Rectal smooth muscle tissue (tissue), 1 donor: ENCODE results near the gene PALLD.

Experiments used
- H3K27ac ChIP-seq: one replicate; pipeline ENCODE4 v1.7.0; 2013; ENCODE audit warnings: low read depth, low read length, inconsistent platforms
- H3K27me3 ChIP-seq: one replicate; pipeline ENCODE4 v1.7.0; 2013; ENCODE audit warnings: low read length; ENCODE audit not compliant: control insufficient read depth, insufficient read depth
- H3K36me3 ChIP-seq: one replicate; pipeline ENCODE4 v1.7.0; 2013; ENCODE audit warnings: low read length; ENCODE audit not compliant: control insufficient read depth, insufficient read depth
- H3K4me1 ChIP-seq: one replicate; pipeline ENCODE4 v1.7.0; 2013; ENCODE audit warnings: low read length; ENCODE audit not compliant: control insufficient read depth, insufficient read depth
- H3K4me3 ChIP-seq: one replicate; pipeline ENCODE4 v1.7.0; 2013; ENCODE audit warnings: low read length
- H3K9ac ChIP-seq: one replicate; pipeline ENCODE4 v1.7.0; 2013; ENCODE audit warnings: low read length

The PALLD gene

DNA sequence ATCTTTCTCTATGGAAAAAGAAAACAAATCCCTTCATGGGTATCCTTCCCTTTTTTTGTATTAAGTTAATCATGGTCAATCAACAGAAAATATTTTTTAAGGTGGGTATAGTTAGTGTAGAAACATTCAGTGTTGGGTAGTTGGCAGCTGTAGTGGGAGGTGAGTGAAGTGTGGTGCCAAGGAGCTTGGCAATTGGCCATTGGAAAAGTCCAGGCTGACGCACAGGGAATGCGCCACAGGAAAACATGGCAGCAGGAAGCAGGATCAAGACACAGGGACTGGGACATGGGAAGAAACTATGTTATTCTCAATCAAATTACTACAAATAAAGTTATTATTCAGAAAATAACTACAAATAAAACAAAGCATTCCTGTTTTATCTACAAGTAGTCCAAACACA is 20.0 kb downstream of the PALLD start:
- Histone ChIP-seq H3K36me3 (no peaks in the 10 kb centered on the region), H3K9ac (no peak overlapping the region), H3K4me1 (no peaks in the 10 kb centered on the region), H3K27me3 (no peaks in the 10 kb centered on the region), H3K4me3 (no peak overlapping the region), H3K27ac (no peak overlapping the region)

DNA sequence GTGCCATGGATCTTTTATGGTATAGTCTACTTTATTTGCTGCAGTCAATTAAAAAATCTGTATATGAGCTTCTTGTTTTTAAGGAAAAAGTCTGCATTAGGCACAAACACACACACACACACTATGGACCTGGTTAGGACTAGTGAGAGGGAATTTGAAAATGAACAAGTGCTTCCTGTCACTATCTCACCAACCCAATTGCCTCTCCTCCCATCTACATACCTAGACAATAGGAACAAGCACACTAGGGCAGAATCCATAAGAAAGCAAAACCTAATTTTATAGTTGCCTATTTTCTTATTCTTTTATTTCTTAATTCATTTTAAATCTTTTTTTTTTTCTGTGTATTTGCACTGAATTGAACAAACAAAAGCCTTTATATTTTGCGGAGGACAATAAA is 22.7 kb downstream of the PALLD start:
- Histone ChIP-seq H3K27ac (no peak overlapping the region), H3K4me1 (no peaks in the 10 kb centered on the region), H3K36me3 (no peaks in the 10 kb centered on the region), H3K9ac (no peak overlapping the region), H3K4me3 (no peak overlapping the region), H3K27me3 (no peaks in the 10 kb centered on the region)

DNA sequence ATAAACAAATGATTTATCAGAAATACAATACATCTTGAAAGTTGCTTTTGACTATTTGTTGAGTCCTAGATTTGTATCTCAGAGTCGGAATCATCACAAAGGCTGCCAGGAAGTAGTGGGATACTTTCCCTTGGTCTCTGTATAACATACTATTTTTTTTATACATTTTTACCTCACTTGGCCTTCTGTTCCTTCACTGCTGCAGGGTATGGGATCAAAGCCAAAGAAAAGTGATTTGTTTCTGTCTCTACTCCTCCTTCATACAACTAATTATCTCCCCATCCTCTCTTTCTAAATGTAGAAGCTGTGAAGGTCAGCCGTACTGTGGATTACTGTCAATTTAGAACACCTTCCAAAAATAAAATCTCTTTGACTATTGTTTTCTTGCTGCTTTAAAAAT is 24.9 kb downstream of the PALLD start:
- Histone ChIP-seq H3K9ac (no peak overlapping the region), H3K27me3 (no peaks in the 10 kb centered on the region), H3K36me3 (no peaks in the 10 kb centered on the region), H3K4me1 (no peaks in the 10 kb centered on the region), H3K4me3 (no peak overlapping the region), H3K27ac (no peak overlapping the region)

DNA sequence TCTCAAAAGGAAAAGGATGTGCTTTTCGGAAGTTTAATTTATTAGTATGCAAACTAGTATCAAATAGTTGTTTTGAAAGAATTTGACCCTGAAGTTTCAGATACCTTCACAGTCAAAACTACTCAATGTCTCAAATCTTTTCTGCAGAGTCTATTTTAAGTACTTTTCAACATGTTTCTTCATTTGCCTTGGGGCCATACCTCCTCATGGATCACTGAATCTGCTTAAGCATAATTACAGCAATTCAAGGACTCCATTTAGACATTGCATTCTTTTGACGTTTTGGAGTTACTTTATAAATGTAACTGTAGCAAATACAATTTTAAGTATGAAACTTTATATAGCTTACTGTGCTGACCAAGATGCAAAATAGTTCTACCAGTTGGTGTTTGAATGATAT is 25.5 kb downstream of the PALLD start:
- Histone ChIP-seq H3K4me1 (no peaks in the 10 kb centered on the region), H3K36me3 (no peaks in the 10 kb centered on the region), H3K27me3 (no peaks in the 10 kb centered on the region), H3K4me3 (no peak overlapping the region), H3K9ac (no peak overlapping the region), H3K27ac (no peak overlapping the region)

DNA sequence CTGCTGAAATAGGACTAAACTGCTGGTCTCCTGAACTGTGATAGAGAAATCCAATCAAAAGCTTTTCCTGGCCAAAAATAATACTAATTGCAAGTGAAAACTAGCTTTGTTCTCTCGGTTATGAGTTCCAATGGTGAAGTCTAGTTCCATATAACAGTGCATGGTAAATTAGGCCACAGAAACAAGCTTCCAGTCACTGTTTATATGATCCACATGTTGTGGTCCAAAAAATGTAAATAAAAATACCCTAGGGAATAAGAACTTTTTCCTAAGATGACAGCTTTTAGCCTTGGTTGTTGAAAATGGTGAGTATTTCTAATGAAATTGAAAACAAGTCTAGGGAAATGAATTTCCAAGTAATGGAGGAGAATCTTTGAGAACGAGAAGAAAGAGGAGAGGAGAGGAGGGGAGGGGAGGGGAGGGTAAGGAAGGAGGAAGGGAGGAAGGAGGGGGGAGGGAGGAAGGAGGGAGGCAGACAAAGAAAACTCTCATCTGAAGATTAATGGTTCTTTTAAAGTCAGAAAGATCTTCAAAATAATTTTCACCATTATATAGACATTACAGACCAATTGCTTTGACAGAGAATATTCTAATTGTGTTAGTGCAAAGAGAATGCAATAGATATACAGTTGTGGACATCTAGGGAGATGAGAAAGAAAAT is 26.1 kb downstream of the PALLD start:
- Histone ChIP-seq H3K27ac (no peak overlapping the region), H3K27me3 (no peaks in the 10 kb centered on the region), H3K9ac (no peak overlapping the region), H3K4me3 (no peak overlapping the region), H3K4me1 (no peaks in the 10 kb centered on the region), H3K36me3 (no peaks in the 10 kb centered on the region)

DNA sequence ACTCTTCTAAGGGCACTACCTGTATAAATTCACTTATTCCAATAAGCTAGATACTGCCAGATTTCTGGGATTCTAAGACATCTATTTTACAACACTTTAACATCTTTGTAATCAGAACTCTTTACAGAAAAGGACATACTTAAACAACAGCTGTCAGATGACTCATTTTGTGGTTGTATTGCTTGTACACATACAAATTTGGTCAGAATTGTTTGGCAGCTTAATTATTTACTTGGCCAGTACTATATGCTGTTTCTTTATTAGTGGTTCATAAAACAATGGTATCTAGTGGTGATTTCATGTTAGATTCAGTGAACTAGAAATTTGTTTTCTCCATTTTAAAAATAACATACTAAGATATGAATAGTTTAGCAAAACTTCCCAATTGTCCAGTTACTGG is 27.2 kb downstream of the PALLD start:
- H3K27me3 ChIP-seq: no peaks in the 10 kb centered on the region
- H3K4me3 ChIP-seq: no peak overlapping the region
- H3K27ac ChIP-seq: no peak overlapping the region
- no peaks in the 10 kb centered on the region for H3K36me3 ChIP-seq
- no peak overlapping the region for H3K9ac ChIP-seq
- no peaks in the 10 kb centered on the region for H3K4me1 ChIP-seq

DNA sequence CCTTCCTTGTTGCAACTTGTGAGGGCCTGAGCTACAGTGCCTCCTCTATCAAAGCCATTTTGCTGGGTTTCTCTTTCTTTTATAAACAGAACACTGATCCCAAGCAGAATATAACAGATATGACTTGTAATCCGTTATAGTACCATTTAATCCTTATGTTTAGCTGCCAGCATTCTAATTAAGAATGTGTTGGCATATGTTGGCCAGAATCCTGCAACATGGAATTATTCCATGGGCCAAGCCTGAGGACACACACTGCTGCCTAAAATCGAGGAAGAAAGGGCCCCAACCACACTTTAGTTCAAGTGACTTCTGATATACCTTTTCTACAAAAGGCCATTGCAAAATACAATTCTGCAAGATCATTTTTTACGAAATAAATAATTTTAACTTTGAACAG is 28.0 kb downstream of the PALLD start:
- no peaks in the 10 kb centered on the region for H3K36me3 ChIP-seq
- H3K4me1 ChIP-seq: no peaks in the 10 kb centered on the region
- H3K4me3 ChIP-seq: no peak overlapping the region
- H3K27me3 ChIP-seq: no peaks in the 10 kb centered on the region
- H3K27ac ChIP-seq: no peak overlapping the region
- no peak overlapping the region for H3K9ac ChIP-seq

DNA sequence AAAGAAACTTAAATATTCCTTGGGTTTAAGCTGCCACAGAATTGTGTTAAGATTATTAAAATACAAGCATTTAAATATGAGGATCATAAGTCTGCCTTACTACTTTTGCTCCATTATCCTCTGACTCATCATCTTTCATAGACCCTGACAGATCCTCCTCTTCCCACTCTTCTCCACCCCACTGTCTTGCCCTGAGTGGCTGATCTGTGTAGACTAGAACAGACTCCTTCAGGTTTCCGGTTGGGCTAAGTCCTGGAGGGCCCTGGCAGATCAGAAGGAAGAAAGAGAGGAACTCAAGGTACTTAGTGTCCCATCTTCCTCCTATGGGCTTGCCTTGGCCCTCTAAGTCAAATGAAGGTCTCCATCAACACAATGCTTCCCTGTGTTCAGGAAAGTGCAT is 30.7 kb downstream of the PALLD start:
- Histone ChIP-seq H3K36me3 (no peaks in the 10 kb centered on the region), H3K4me3 (no peak overlapping the region), H3K4me1 (no peaks in the 10 kb centered on the region), H3K27me3 (no peaks in the 10 kb centered on the region), H3K27ac (no peak overlapping the region), H3K9ac (no peak overlapping the region)

DNA sequence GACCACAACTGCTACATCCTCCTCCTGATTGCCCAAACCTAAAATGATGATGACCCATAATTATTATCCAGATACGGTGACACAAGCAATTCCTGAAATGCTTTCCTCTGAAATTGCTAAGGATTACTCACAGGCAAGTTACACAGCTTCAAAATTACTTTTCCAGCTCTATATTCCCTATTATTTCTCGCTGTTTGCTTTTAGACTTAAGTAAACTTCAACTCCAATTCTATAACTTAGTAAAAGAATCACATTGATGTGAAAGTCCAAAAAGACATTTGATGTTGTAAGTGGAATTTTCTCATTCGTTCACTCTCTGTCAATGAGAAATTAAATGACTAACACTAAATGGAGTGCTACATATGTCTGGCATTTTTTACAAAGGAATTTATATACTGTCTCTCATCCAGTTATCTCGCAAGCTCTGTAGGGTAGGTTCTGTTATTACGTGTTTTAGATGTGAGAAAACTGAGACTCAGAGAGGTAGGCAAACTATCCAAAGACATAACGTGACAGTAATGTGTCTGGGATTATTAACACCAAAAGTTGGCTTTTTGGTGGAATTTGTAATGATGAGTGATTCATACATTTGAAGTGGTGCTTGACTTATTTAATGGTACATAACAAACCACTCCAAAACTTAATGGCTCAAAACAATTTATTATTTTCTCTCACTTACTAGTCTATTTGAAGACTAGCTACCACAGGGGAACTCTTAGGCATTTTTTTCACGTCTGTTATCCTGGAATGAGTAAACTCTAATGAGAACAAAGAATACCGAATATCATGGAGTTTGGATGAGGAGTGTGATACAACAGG is 31.5 kb downstream of the PALLD start:
- no peaks in the 10 kb centered on the region for H3K36me3 ChIP-seq
- no peak overlapping the region for H3K9ac ChIP-seq
- H3K4me1 ChIP-seq: no peaks in the 10 kb centered on the region
- no peak overlapping the region for H3K4me3 ChIP-seq
- H3K27me3 ChIP-seq: no peaks in the 10 kb centered on the region
- H3K27ac ChIP-seq: no peak overlapping the region

DNA sequence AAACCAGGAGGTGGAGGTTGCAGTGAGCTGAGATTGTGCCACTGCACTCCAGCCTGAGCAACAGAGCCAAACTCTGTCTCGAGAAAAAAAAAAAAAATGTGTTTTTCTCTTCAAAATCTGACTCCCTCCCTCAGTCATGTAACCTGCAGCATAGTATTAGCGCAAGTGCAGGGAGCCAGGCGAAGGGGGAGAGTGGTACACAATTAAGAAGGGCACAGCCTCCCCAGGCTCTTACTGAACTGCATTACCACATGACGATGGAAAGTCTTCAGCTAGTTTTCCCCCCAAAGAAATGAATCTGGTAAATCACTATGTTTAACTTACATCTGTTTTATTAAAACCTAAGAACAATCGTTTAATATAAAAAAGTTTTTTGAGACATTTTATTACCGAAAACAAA is 32.4 kb downstream of the PALLD start:
- no peaks in the 10 kb centered on the region for H3K36me3 ChIP-seq
- no peak overlapping the region for H3K4me3 ChIP-seq
- H3K27ac ChIP-seq: no peak overlapping the region
- H3K4me1 ChIP-seq: no peaks in the 10 kb centered on the region
- H3K9ac ChIP-seq: no peak overlapping the region
- no peaks in the 10 kb centered on the region for H3K27me3 ChIP-seq

DNA sequence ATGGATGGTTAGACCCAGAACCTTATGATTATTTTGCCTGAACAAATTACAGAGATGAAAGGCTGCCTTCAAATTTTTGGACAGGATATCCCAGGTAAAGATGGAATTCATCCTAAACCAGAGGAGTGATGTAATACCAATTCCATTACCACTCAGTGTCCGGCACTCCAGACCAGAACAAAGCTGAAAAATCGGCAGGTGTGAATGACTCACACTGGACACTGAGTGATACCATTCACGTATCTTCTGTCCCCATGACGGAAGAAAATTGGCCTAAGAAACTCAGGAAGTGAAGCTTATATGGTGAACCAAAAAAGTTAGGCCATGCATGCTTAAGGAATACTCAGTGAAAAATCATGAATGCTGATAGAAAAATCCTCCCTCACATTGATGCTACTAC is 34.5 kb downstream of the PALLD start:
- H3K27ac ChIP-seq: no peak overlapping the region
- no peak overlapping the region for H3K4me3 ChIP-seq
- no peak overlapping the region for H3K9ac ChIP-seq
- H3K27me3 ChIP-seq: no peaks in the 10 kb centered on the region
- H3K4me1 ChIP-seq: no peaks in the 10 kb centered on the region
- H3K36me3 ChIP-seq: no peaks in the 10 kb centered on the region

DNA sequence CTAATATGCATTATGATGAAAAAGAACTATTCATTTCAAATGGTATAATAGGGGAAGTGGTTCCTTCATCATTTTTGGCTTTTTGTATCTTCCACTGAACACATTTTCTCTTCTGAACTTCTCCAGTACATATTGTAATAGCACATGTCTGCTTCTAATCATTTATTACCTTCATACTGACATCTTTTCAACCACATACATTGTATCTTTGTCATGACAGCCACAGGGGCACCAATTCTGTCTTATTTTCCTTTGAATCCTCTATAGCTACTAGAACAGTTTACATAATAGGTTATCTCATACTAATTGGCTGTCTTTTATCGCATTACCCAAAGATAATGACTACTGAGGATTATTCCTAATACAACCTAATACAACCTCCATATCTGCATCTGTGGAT is 37.7 kb downstream of the PALLD start:
- H3K4me1 ChIP-seq: no peaks in the 10 kb centered on the region
- H3K27me3 ChIP-seq: no peaks in the 10 kb centered on the region
- no peak overlapping the region for H3K9ac ChIP-seq
- no peaks in the 10 kb centered on the region for H3K36me3 ChIP-seq
- H3K27ac ChIP-seq: no peak overlapping the region
- H3K4me3 ChIP-seq: no peak overlapping the region

DNA sequence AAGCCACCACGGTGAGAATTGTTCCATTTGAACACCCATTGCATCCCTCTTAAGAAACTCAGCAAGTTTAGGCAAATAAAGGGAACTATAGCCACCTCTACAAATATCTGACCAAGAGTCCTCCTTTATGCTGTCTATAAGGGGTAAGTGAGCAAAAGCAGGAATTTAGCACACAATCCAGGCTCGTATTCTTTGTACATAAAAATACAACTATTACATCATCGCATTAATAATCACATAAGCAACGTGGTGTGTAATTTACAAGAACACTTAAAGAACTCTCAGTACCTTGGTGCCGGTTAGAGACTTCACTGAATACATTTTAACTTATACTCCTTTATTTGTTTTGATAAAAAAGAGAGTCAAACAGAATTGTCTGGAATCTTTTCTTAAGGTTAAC is 38.8 kb downstream of the PALLD start:
- Histone ChIP-seq H3K27ac (no peak overlapping the region), H3K36me3 (no peaks in the 10 kb centered on the region), H3K4me1 (no peaks in the 10 kb centered on the region), H3K27me3 (no peaks in the 10 kb centered on the region), H3K9ac (no peak overlapping the region), H3K4me3 (no peak overlapping the region)
